Naive thymus-derived CD8-positive, alpha-beta T cell (primary cell): ENCODE results near the gene SBNO2. TPM values are rescaled to one million over a fixed set of nuclear protein-coding genes. Genes with fewer than 3 reads are reported as not detected.

ENCODE experiments used
- ATAC-seq, 2 donors: fragments of 150-1000 bp; cut with Tn5 transposase in 1 of 2; sonication (Bioruptor Pico), chemical (Tn5 transposase) in 1 of 2; 1 replicate in 1 of 2; 2 replicates in 1 of 2; pipeline ENCODE4 v1.10.0; 2021; ENCODE audit warnings: mild to moderate bottlenecking in 2 of 2, moderate library complexity in 2 of 2
- POLR2A ChIA-PET: fragments of 350-600 bp; sonication (Branson Sonifier 250); formaldehyde crosslinking; loops from one replicate; lab custom pipeline; 2021; ENCODE audit warnings: antibody characterized with exemption; lab: Charles Lee
- DNase-seq, 10 donors: peaks; one replicate each; pipeline versions ENCODE4 v3.0.0 to v3.0.0-alpha.2; 2020 to 2022
- H3K27ac Mint-ChIP-seq, 10 donors: one replicate each; pipeline ENCODE4 v1.8.0; 2020 to 2022; ENCODE audit warnings: mild to moderate bottlenecking in 10 of 10, mixed read lengths in 10 of 10, moderate library complexity in 4 of 10, inconsistent platforms in 1 of 10
- H3K27me3 Mint-ChIP-seq, 5 donors: one replicate each; pipeline ENCODE4 v1.8.0; 2021 to 2022; ENCODE audit warnings: mixed read lengths in 5 of 5
- H3K36me3 Mint-ChIP-seq, 3 donors: one replicate each; pipeline ENCODE4 v1.8.0; 2020 to 2022; ENCODE audit warnings: mixed read lengths in 3 of 3, mild to moderate bottlenecking in 2 of 3, inconsistent platforms in 1 of 3
- H3K4me1 Mint-ChIP-seq, 4 donors: one replicate each; pipeline ENCODE4 v1.8.0; 2021 to 2022; ENCODE audit warnings: mixed read lengths in 4 of 4
- H3K4me3 Mint-ChIP-seq, 10 donors: one replicate each; pipeline ENCODE4 v1.8.0; 2020 to 2022; ENCODE audit warnings: mild to moderate bottlenecking in 10 of 10, mixed read lengths in 10 of 10, moderate library complexity in 6 of 10, inconsistent platforms in 1 of 10
- H3K9me3 Mint-ChIP-seq, 9 donors: one replicate each; pipeline ENCODE4 v1.8.0; 2020 to 2022; ENCODE audit warnings: mixed read lengths in 9 of 9, mild to moderate bottlenecking in 3 of 9, inconsistent platforms in 1 of 9, moderate library complexity in 1 of 9
- polyA plus RNA-seq, 3 donors: library from polyadenylated mRNA; unstranded; fragments of 300-500 nt; fragmentation: Illumina TruSeq; gene quantifications; one replicate each; pipeline ENCODE4 v1.2.3, GENCODE V29; 2021
- total RNA-seq, 8 experiments: library from RNA in 2 of 8; stranded (reverse) in 2 of 8; gene quantifications; one replicate each; pipeline ENCODE4 v1.2.3 and lab custom pipeline; 2021 to 2026

Gene SBNO2
- total and polyA plus RNA-seq, 5 experiments from 2014 or later, result 0.68 to 82.4 (median 2.3) TPM

GRCh38 chr19:1106841-1107660, 67.0 kb downstream of the SBNO2 start:
- Mint-ChIP-seq H3K36me3 (peaks cover 0 to 13% (median 0%) of the 10 kb centered on the region in 3 donors), H3K4me3 (peak overlapping the region in 4 of 10 donors; percentile 19 to 76 (median 49)), H3K27ac (peak overlapping the region in 3 of 10 donors; percentile 11 to 55 (median 29)), H3K27me3 (no peaks in the 10 kb centered on the region), H3K9me3 (no peaks in the 10 kb centered on the region), H3K4me1 (peaks cover 0 to 21% (median 11%) of the 10 kb centered on the region in 4 donors)
- DNase-seq (no peak), ATAC-seq (no peak)
- POLR2A ChIA-PET, result interaction anchor here (0.5 to 16.6 kb wide), 5 partner anchors 14 to 123 kb away, joined by 3 to 621 read pairs (median 5); partner anchors contain the start of genes ARHGAP45 and WDR18

- peaks cover 5 to 30% (median 19%) of the 10 kb centered on the region in 4 donors for H3K4me1 Mint-ChIP-seq
- H3K9me3 Mint-ChIP-seq, result no peaks in the 10 kb centered on the region
- peaks cover 0 to 13% (median 0%) of the 10 kb centered on the region in 3 donors for H3K36me3 Mint-ChIP-seq
- H3K4me3 Mint-ChIP-seq, result peak overlapping the region; percentile 26 to 87 (median 63)
- H3K27ac Mint-ChIP-seq, result peak overlapping the region in 7 of 10 donors; percentile 23 to 88 (median 66)
- POLR2A ChIA-PET, result interaction anchor here (0.5 to 16.6 kb wide), 11 partner anchors 10 to 415 kb away, joined by 3 to 621 read pairs (median 4); partner anchors contain the start of genes ARHGAP45, RNU6-2, SBNO2 and WDR18
- no peak for ATAC-seq
- H3K27me3 Mint-ChIP-seq, result no peaks in the 10 kb centered on the region
- DNase-seq, result no peak
These were observed 67.9 kb downstream of the SBNO2 start for GRCh38 chr19:1105873-1106840.

- POLR2A ChIA-PET, result interaction anchor here (0.5 to 16.6 kb wide), 17 partner anchors 7 to 414 kb away, joined by 3 to 621 read pairs (median 4); partner anchors contain the start of genes ARHGAP45, ATP5F1D, CIRBP and RNU6-2
- peaks cover 7 to 38% (median 22%) of the 10 kb centered on the region in 4 donors for H3K4me1 Mint-ChIP-seq
- DNase-seq, result no peak
These were observed 68.8 kb downstream of the SBNO2 start for GRCh38 chr19:1105008-1105872.

GRCh38 chr19:1104311-1105007, 69.6 kb downstream of the SBNO2 start:
- Mint-ChIP-seq H3K9me3 (no peaks in the 10 kb centered on the region), H3K27ac (peak overlapping the region in 8 of 10 donors; percentile 25 to 90 (median 80)), H3K4me1 (peaks cover 10 to 43% (median 29%) of the 10 kb centered on the region in 4 donors), H3K36me3 (peaks cover 0 to 7% (median 0%) of the 10 kb centered on the region in 3 donors), H3K27me3 (no peaks in the 10 kb centered on the region), H3K4me3 (peak overlapping the region; percentile 63 to 87 (median 75))
- POLR2A ChIA-PET, result interaction anchor here (0.6 to 16.6 kb wide), 21 partner anchors 8 to 471 kb away, joined by 3 to 621 read pairs (median 4); partner anchors contain the start of genes ARHGAP45, ATP5F1D, CIRBP and FAM174C
- ATAC-seq, result peak; percentile 47 to 49
- DNase-seq, result peak; percentile 54 to 84 (median 73)

More at GRCh38 chr19:1105008-1105872, 68.8 kb downstream of the SBNO2 start:
- ATAC-seq, result peak in 1 of 2 donors; percentile 1
- H3K9me3 Mint-ChIP-seq, result no peaks in the 10 kb centered on the region
- H3K36me3 Mint-ChIP-seq, result peaks cover 0 to 7% (median 0%) of the 10 kb centered on the region in 3 donors
- H3K4me3 Mint-ChIP-seq, result peak overlapping the region; percentile 63 to 87 (median 76)
- H3K27ac Mint-ChIP-seq, result peak overlapping the region in 9 of 10 donors; percentile 23 to 90 (median 80)
- H3K27me3 Mint-ChIP-seq, result no peaks in the 10 kb centered on the region

GRCh38 chr19:1103708-1104310, 70.3 kb downstream of the SBNO2 start, which contains the start of gene GPX4:
TSS of gene GPX4 (plus strand) at chr19:1103994. CDS start at chr19:1104044, 50 bp downstream.
- H3K27me3 Mint-ChIP-seq, result no peaks in the 10 kb centered on the region
- peaks cover 0 to 7% (median 0%) of the 10 kb centered on the region in 3 donors for H3K36me3 Mint-ChIP-seq
- ATAC-seq, result peak; percentile 85 to 89
- peak within 1 kb of the TSS; percentile 66 to 87 (median 76) for H3K4me3 Mint-ChIP-seq
- peaks cover 12 to 47% (median 32%) of the 10 kb centered on the region in 4 donors for H3K4me1 Mint-ChIP-seq
- POLR2A ChIA-PET, result interaction anchor here (0.5 to 16.6 kb wide), 22 partner anchors 9 to 1375 kb away, joined by 3 to 621 read pairs (median 4); partner anchors contain the start of genes ARHGAP45, ATP5F1D, CIRBP and FAM174C
- H3K27ac Mint-ChIP-seq, result peak within 1 kb of the TSS; percentile 37 to 97 (median 94)
- peak; percentile 90 to 99 (median 98) for DNase-seq
- no peaks in the 10 kb centered on the region for H3K9me3 Mint-ChIP-seq

- Mint-ChIP-seq H3K9me3 (no peaks in the 10 kb centered on the region), H3K27ac (peak overlapping the region; percentile 37 to 97 (median 94)), H3K4me3 (peak overlapping the region; percentile 43 to 84 (median 76)), H3K27me3 (no peaks in the 10 kb centered on the region), H3K4me1 (peaks cover 14 to 49% (median 36%) of the 10 kb centered on the region in 4 donors), H3K36me3 (peaks cover 0 to 7% (median 0%) of the 10 kb centered on the region in 3 donors)
- DNase-seq (no peak), ATAC-seq (no peak)
- POLR2A ChIA-PET, result interaction anchor here (0.5 to 16.6 kb wide), 17 partner anchors 9 to 1375 kb away, joined by 3 to 621 read pairs (median 4); partner anchors contain the start of genes ARHGAP45, CIRBP, POLR2E and SBNO2
These were observed 70.8 kb downstream of the SBNO2 start for GRCh38 chr19:1103132-1103707.

GRCh38 chr19:1102407-1103131, 71.5 kb downstream of the SBNO2 start:
- H3K4me1 Mint-ChIP-seq, result peaks cover 14 to 54% (median 42%) of the 10 kb centered on the region in 4 donors
- peak overlapping the region; percentile 37 to 97 (median 94) for H3K27ac Mint-ChIP-seq
- peaks cover 0 to 2% (median 0%) of the 10 kb centered on the region in 9 donors for H3K9me3 Mint-ChIP-seq
- peak overlapping the region; percentile 12 to 81 (median 60) for H3K4me3 Mint-ChIP-seq
- DNase-seq (peak in 1 of 10 donors; percentile 61), ATAC-seq (no peak)
- no peaks in the 10 kb centered on the region for H3K27me3 Mint-ChIP-seq
- POLR2A ChIA-PET, result interaction anchor here (0.7 to 16.6 kb wide), 10 partner anchors 8 to 1376 kb away, joined by 3 to 621 read pairs (median 7); partner anchors contain the start of genes ARHGAP45, CIRBP and POLR2E
- H3K36me3 Mint-ChIP-seq, result peaks cover 0 to 7% (median 0%) of the 10 kb centered on the region in 3 donors

GRCh38 chr19:1101337-1101698, 72.8 kb downstream of the SBNO2 start:
- no peak for ATAC-seq
- Mint-ChIP-seq H3K4me1 (peaks cover 14 to 57% (median 42%) of the 10 kb centered on the region in 4 donors), H3K27me3 (no peaks in the 10 kb centered on the region), H3K9me3 (peaks cover 0 to 2% (median 0%) of the 10 kb centered on the region in 9 donors), H3K4me3 (peak overlapping the region; percentile 41 to 81 (median 64)), H3K27ac (peak overlapping the region; percentile 66 to 95 (median 85)), H3K36me3 (no peaks in the 10 kb centered on the region)
- POLR2A ChIA-PET, result interaction anchor here (1.2 to 16.6 kb wide), 3 partner anchors 24 to 74 kb away, joined by 3 to 621 read pairs (median 7); partner anchors contain the start of genes ARHGAP45 and CNN2
- no peak for DNase-seq
